GM12801 (cell line): ENCODE measurements around the gene GPS1.

Experiments
- TF ChIP-seq, protein P1 (sequence below): IDR thresholded peaks from one replicate; pipeline ENCODE4 v1.5.1; 2011; ENCODE audit warnings: control low read depth; ENCODE audit not compliant: insufficient read length; ENCODE audit errors: extremely low read depth

Gene GPS1

GRCh38 chr17:82096709-82097183, 45.0 kb downstream of the GPS1 start:
- TF ChIP-seq, protein P1, sequence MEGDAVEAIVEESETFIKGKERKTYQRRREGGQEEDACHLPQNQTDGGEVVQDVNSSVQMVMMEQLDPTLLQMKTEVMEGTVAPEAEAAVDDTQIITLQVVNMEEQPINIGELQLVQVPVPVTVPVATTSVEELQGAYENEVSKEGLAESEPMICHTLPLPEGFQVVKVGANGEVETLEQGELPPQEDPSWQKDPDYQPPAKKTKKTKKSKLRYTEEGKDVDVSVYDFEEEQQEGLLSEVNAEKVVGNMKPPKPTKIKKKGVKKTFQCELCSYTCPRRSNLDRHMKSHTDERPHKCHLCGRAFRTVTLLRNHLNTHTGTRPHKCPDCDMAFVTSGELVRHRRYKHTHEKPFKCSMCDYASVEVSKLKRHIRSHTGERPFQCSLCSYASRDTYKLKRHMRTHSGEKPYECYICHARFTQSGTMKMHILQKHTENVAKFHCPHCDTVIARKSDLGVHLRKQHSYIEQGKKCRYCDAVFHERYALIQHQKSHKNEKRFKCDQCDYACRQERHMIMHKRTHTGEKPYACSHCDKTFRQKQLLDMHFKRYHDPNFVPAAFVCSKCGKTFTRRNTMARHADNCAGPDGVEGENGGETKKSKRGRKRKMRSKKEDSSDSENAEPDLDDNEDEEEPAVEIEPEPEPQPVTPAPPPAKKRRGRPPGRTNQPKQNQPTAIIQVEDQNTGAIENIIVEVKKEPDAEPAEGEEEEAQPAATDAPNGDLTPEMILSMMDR = no peak

- TF ChIP-seq, protein P1 = no peak
Observed at GRCh38 chr17:82097184-82097918, 45.7 kb downstream of the GPS1 start.

- TF ChIP-seq, protein P1 = no peak
Observed at GRCh38 chr17:82097919-82098168, 46.1 kb downstream of the GPS1 start.

- TF ChIP-seq, protein P1 = no peak
Observed at GRCh38 chr17:82098169-82098938, 46.7 kb downstream of the GPS1 start, which contains the start of gene FASN. FASN (minus strand) TSS chr17:82098236; CDS start chr17:82096445, 1,791 bp downstream.

DNA sequence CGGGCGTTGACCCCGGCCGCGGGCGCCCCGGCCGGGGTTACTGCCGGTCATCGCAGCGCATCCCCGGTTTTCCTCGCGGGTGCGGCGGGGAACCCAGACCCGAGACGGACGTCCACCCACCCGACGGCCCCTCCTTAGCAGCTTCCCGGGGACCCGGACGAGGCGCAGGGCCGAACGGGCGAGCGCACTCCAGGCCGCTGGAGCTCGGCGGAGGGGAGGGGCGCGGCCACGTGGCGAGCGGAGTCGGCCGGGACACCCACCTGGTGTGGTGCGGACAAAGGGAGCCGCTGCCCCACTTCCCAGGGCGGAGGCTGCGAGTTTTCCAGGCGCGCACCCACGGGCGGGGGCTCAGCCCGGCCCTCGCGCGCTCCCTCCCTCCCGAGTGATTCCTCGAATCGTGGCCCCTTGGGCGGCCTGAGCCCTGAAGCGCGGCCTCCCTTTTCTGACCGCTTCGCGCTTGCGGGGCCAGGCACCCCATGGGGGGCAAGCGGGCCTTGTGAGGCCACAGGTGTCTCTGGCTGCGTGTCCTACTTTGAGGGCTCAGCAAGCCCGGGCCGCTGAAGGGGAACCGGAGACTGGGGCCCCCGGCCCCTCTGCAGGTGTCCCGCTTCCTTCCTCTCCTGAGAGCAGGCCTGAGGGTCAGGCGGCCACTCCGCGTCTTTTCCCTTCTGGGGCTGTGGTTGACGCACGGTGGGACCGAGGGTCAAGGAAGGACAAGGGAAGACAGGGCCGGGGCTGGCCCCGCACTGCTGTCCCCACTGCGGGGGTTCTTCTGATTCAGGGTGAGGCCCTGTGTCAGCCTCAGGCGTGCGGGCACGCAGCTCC, 47.5 kb downstream of the GPS1 start:
- TF ChIP-seq, protein P1 = no peak

DNA sequence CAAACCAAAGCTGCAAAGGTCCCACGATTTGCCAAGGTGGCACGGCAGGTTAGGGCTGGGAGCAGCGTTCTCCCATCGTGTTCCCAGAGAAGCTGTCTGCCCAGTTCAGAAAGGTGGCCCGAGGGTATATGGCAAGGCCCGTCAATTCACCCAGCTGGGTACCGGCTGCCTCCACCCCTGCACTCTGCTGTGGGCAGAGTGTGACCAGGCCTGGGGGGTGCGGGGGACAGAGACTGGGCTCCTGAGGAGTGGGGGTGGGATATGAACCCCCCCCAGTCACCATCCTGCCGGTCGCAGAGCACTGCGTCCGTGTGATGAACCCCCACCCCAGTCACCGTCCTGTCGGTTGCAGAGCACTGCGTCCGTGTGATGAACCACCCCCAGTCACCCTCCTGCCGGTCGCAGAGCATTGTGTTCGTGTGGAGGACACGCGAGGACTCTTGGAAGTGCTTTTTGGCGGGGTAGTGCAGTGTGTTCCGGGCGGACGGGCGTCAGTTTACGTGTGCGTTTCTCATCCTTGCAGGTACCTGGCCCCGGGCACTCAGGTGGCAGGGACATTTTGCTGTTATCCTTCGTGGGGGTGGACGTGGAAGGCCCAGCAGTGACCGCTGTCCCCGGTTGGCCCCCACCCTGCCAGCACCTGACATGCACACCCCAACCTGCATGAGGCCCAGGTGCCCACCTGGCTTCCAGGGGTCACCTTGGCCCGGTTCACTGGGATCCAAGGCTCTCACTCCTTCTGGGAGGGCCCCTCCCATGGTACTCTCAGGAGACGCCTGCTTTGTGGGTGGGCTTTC, 49.0 kb downstream of the GPS1 start:
- TF ChIP-seq, protein P1 = no peak

DNA sequence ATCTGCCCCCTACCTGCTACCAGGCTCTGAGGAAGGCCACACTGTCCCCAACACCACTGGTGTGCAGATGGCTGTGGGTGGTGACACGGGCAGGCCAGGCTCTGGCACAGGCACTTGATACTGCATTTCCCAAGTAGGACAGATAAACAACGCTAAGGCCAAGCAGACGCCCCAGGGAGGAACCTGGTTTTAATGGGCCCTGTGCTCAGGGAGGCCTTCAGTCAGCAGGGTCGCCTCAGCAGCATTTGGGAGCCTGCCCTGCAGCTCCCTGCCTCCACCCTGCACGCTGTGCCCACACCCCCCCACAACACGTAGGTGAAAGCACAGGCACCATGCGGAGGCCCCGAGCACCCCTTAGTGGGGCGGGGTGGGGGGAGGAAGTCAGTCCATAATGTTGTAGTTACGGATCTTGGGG, 49.6 kb downstream of the GPS1 start:
- TF ChIP-seq, protein P1 = no peak
